IMR-90 (cell line): ENCODE measurements around the gene MRPL41. TPM values are rescaled to one million over a fixed set of nuclear protein-coding genes. Genes with fewer than 3 reads are reported as not detected.

Experiments
- ATAC-seq: fragments of 200-7000 bp; cut with Tn5 transposase; 2 replicates; pipeline ENCODE4 v1.9.1; 2020; ENCODE audit warnings: low read depth, mild to moderate bottlenecking, moderate library complexity
- BruUV-seq: library from RNA; stranded (reverse); fragments of 400-500 nt; replicated peaks from 2 replicates; lab custom pipeline; 2021; lab: Mats Ljungman, UMichigan
- CTCF ChIA-PET: fragments of 300-600 bp; formaldehyde crosslinking; extraction: SDS; loops from one replicate; lab custom pipeline; 2021; ENCODE audit warnings: antibody characterized with exemption; lab: Yijun Ruan, JAX
- POLR2A ChIA-PET: fragments of 300-600 bp; sonication (Branson Sonifier 250); formaldehyde crosslinking; loops from one replicate; lab custom pipeline; 2022; ENCODE audit warnings: antibody characterized with exemption; ENCODE audit not compliant: unreplicated experiment; lab: Charles Lee
- DNase-seq: peaks from one replicate; pipeline ENCODE4 v3.0.0; 2013
- H2AFZ ChIP-seq: replicated peaks from 2 replicates; pipeline ENCODE3; 2013; ENCODE audit warnings: low read length, mild to moderate bottlenecking; ENCODE audit not compliant: poor library complexity
- H2AK5ac ChIP-seq: 2 replicates; pipeline ENCODE4 v1.6.1; 2013; ENCODE audit warnings: low read depth, low read length, inconsistent platforms
- H2AK9ac ChIP-seq: replicated peaks from 2 replicates; pipeline ENCODE3; 2013; ENCODE audit warnings: mild to moderate bottlenecking, low read depth, low read length, moderate library complexity; ENCODE audit not compliant: poor library complexity
- H2BK120ac ChIP-seq: 2 replicates; pipeline ENCODE4 v1.6.1; 2013; ENCODE audit warnings: low read depth, low read length, inconsistent platforms
- H2BK15ac ChIP-seq: 3 replicates; pipeline ENCODE4 v1.6.1; 2013; ENCODE audit warnings: low read depth, low read length, inconsistent platforms
- H2BK20ac ChIP-seq: 2 replicates; pipeline ENCODE4 v1.6.1; 2013; ENCODE audit warnings: low read depth, mild to moderate bottlenecking, inconsistent platforms, low read length, moderate library complexity
- H2BK5ac ChIP-seq: 2 replicates; pipeline ENCODE4 v1.6.1; 2013; ENCODE audit warnings: mild to moderate bottlenecking, low read depth, low read length, inconsistent platforms; ENCODE audit not compliant: poor library complexity, severe bottlenecking
- H3K14ac ChIP-seq: replicated peaks from 2 replicates; pipeline ENCODE4 v1.6.1; 2013; ENCODE audit warnings: low read depth, low read length, inconsistent platforms
- H3K18ac ChIP-seq: 2 replicates; pipeline ENCODE4 v1.6.1; 2013; ENCODE audit warnings: low read depth, low read length, control low read depth
- H3K23ac ChIP-seq: 2 replicates; pipeline ENCODE4 v1.6.1; 2013; ENCODE audit warnings: low read depth, low read length, inconsistent platforms
- H3K27ac ChIP-seq: 2 replicates; pipeline ENCODE4 v1.5.1; 2013; ENCODE audit warnings: mild to moderate bottlenecking, control low read depth, low read length; ENCODE audit not compliant: insufficient read depth
- H3K27me3 ChIP-seq: 2 replicates; pipeline ENCODE4 v1.6.1; 2013; ENCODE audit warnings: low read length; ENCODE audit not compliant: control insufficient read depth, insufficient read depth
- H3K36me3 ChIP-seq: 2 replicates; pipeline ENCODE4 v1.6.1; 2013; ENCODE audit warnings: low read length, mixed read lengths; ENCODE audit not compliant: control insufficient read depth, insufficient read depth
- H3K4ac ChIP-seq: 2 replicates; pipeline ENCODE4 v1.6.1; 2013; ENCODE audit warnings: low read depth, low read length, inconsistent platforms
- H3K4me1 ChIP-seq: 2 replicates; pipeline ENCODE4 v1.6.1; 2013; ENCODE audit warnings: low read length, mixed read lengths; ENCODE audit not compliant: control insufficient read depth, insufficient read depth
- H3K4me2 ChIP-seq: 2 replicates; pipeline ENCODE4 v1.6.1; 2013; ENCODE audit warnings: low read depth, mild to moderate bottlenecking, control low read depth, low read length, moderate library complexity
- H3K4me3 ChIP-seq: 2 replicates; pipeline ENCODE4 v1.5.1; 2013; ENCODE audit warnings: low read depth, mild to moderate bottlenecking, control low read depth, low read length, moderate library complexity; ENCODE audit not compliant: insufficient read depth
- H3K56ac ChIP-seq: 2 replicates; pipeline ENCODE4 v1.6.1; 2013; ENCODE audit warnings: low read length, inconsistent platforms; ENCODE audit not compliant: insufficient read depth; ENCODE audit errors: extremely low read depth
- H3K79me1 ChIP-seq, 2 experiments: 2 replicates each; pipeline ENCODE4 v1.6.1; 2013; ENCODE audit warnings: low read length in 2 of 2, inconsistent platforms in 1 of 2, low read depth in 1 of 2
- H3K9ac ChIP-seq: 2 replicates; pipeline ENCODE4 v1.6.1; 2013; ENCODE audit warnings: low read depth, low read length, control low read depth
- H3K9me1 ChIP-seq: 2 replicates; pipeline ENCODE4 v1.6.1; 2013; ENCODE audit warnings: low read length, inconsistent platforms; ENCODE audit not compliant: insufficient read depth
- H3K9me3 ChIP-seq: 2 replicates; pipeline ENCODE4 v1.6.1; 2013; ENCODE audit warnings: low read length; ENCODE audit not compliant: control insufficient read depth, insufficient read depth
- H4K20me1 ChIP-seq: 2 replicates; pipeline ENCODE4 v1.6.1; 2013; ENCODE audit warnings: low read length, inconsistent platforms; ENCODE audit not compliant: insufficient read depth
- H4K5ac ChIP-seq: 2 replicates; pipeline ENCODE4 v1.6.1; 2013; ENCODE audit warnings: mild to moderate bottlenecking, low read depth, low read length, control low read depth
- H4K8ac ChIP-seq, 2 experiments: 2 replicates each; pipeline ENCODE4 v1.6.1; 2013; ENCODE audit warnings: low read depth in 2 of 2, low read length in 2 of 2, control low read depth in 1 of 2, inconsistent platforms in 1 of 2
- H4K91ac ChIP-seq: 2 replicates; pipeline ENCODE4 v1.6.1; 2013; ENCODE audit warnings: low read depth, low read length, inconsistent platforms; ENCODE audit not compliant: insufficient read depth
- CEBPB ChIP-seq: IDR thresholded peaks from 2 replicates; pipeline ENCODE4 v1.6.1; 2012; ENCODE audit warnings: low read depth, low read length, improper control_type of control experiment
- MAFK ChIP-seq: IDR thresholded peaks from 2 replicates; pipeline ENCODE4 v1.6.1; 2012; ENCODE audit warnings: low read depth, low read length, improper control_type of control experiment
- RAD21 ChIP-seq: IDR thresholded peaks from 2 replicates; pipeline ENCODE4 v1.6.1; 2012; ENCODE audit warnings: low read length, improper control_type of control experiment
- WGBS, 2 experiments: methylation state at CpG; one replicate each; pipeline versions ENCODE4 v1.1.5 to v1.1.7; 2013; ENCODE audit warnings: missing lambda C conversion rate in 2 of 2; ENCODE audit not compliant: insufficient read length in 1 of 2; ENCODE audit errors: extremely low coverage in 2 of 2; 5-methylcytosine and 5-hydroxymethylcytosine counted together
- dilution Hi-C: fragments of 300-500 bp; cut with HindIII; formaldehyde crosslinking; loops from one replicate; pipeline ENCODE4 v1.14.3; 2018; ENCODE audit warnings: low sequenced_read_pairs; ENCODE audit not compliant: unreplicated experiment
- in situ Hi-C: fragments of 300-500 bp; cut with MboI; formaldehyde crosslinking; loops from 3 replicates; pipeline ENCODE4 v1.14.3; 2019; ENCODE audit warnings: low sequenced_read_pairs, inconsistent platforms, mixed read lengths
- intact Hi-C: fragments of 100-400 bp; cut with micrococcal nuclease; formaldehyde crosslinking; loops from 2 replicates; pipeline ENCODE4 v1.10.0; 2022
- polyA plus RNA-seq, 3 experiments: library from polyadenylated mRNA; depleted of rRNA; stranded (reverse); fragments of >200 nt; gene quantifications; 2 replicates each; pipeline ENCODE4 v1.2.3, GENCODE V29; 2012; ENCODE audit warnings: low replicate concordance in 1 of 3
- total RNA-seq: library from RNA; depleted of rRNA; stranded (reverse); fragments of >200 nt; gene quantifications from 2 replicates; pipeline ENCODE4 v1.2.3, GENCODE V29; 2012
- TF ChIP-seq, protein P1 (sequence below): fragments of 150-350 bp; IDR thresholded peaks from 2 replicates; pipeline ENCODE4 v1.6.1; 2016; ENCODE audit warnings: low read depth, mild to moderate bottlenecking, low read length, moderate library complexity, borderline replicate concordance

The MRPL41 gene
- total and polyA plus RNA-seq, 2 of the 4 experiments (the other 2 are of a cell fraction): 15.6 to 38.9 TPM

DNA sequence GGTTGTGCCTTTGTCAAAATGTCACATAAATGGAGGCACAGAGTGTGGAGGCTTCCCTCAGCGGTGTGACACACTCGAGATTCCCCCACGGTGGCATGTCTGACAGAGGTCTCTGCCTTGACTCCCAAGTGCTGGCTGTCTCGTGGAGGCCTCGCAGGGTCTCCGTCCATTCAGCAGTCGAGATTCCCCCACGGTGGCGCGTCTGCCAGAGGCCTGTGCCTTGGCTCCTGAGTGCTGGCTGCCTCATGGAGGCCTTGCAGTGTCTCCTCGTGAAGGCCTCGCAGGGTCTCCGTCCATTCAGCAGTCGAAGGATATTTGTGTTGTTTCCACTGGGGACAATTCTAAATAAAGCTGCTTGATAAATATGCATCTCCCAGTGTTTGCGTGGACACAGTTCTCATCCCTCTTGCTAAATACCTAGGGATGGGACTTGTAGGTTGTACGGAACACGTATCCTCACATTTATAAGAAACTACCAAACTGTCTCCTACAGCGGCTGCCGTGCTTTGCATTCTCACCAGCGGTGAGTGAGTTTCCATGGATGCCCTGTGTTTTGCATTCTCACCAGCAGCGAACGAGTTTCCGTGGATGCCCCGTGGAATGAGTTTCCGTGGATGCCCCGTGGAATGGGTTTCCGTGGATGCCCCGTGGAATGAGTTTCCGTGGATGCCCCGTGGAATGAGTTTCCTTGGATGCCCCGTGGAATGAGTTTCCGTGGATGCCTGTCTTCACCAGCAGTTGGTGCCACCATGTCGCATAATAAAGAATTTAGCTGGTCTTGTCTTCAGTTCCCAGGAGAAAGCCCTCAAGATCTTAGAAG is 27.3 kb upstream of the MRPL41 start:
- no peak overlapping the region for H3K4me2 ChIP-seq

More for the DNA sequence above, 27.3 kb upstream of the MRPL41 start:
- no peak overlapping the region for H3K27ac ChIP-seq
- H2BK5ac ChIP-seq: no peak overlapping the region
- intact Hi-C loops: no loop called here
- in situ Hi-C loops: no loop called here
- ATAC-seq (no peak), DNase-seq (no peak)
- no peak overlapping the region for H2BK120ac ChIP-seq
- no peaks in the 10 kb centered on the region for H3K9me3 ChIP-seq
- ChIA-PET CTCF (no interaction called here), POLR2A (no interaction called here)
- no peaks in the 10 kb centered on the region for H3K36me3 ChIP-seq
- H3K9ac ChIP-seq: no peak overlapping the region
- H2AK5ac ChIP-seq: no peak overlapping the region
- BruUV-seq: no TSS peak
- H3K56ac ChIP-seq: no peak overlapping the region
- no peaks in the 10 kb centered on the region for H3K4me1 ChIP-seq
- H4K5ac ChIP-seq: no peak overlapping the region
- H4K20me1 ChIP-seq: no peaks in the 10 kb centered on the region
- WGBS, 2 experiments: 92% methylated on average over 20 of the region's 33 CpGs; no CpG with 5 or more reads in 1 of the 2 experiments
- H3K18ac ChIP-seq: no peak overlapping the region
- peaks cover 3% of the 10 kb centered on the region; the same call in 1 of the 2 replicates for H3K27me3 ChIP-seq
- H3K14ac ChIP-seq: no peak overlapping the region
- H2BK15ac ChIP-seq: no peak overlapping the region
- H3K4ac ChIP-seq: no peak overlapping the region
- no peak overlapping the region for H2BK20ac ChIP-seq
- H3K4me3 ChIP-seq: no peak overlapping the region
- H2AFZ ChIP-seq: no peak overlapping the region
- H3K79me1 ChIP-seq: no peaks in the 10 kb centered on the region
- H4K91ac ChIP-seq: no peak overlapping the region
- no peak for TF ChIP-seq CEBPB
- TF ChIP-seq RAD21: no peak
- TF ChIP-seq, protein P1, sequence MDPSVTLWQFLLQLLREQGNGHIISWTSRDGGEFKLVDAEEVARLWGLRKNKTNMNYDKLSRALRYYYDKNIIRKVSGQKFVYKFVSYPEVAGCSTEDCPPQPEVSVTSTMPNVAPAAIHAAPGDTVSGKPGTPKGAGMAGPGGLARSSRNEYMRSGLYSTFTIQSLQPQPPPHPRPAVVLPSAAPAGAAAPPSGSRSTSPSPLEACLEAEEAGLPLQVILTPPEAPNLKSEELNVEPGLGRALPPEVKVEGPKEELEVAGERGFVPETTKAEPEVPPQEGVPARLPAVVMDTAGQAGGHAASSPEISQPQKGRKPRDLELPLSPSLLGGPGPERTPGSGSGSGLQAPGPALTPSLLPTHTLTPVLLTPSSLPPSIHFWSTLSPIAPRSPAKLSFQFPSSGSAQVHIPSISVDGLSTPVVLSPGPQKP: no peak
- TF ChIP-seq MAFK: no peak
- H3K23ac ChIP-seq: no peak overlapping the region
- H4K8ac ChIP-seq: no peak overlapping the region
- no peaks in the 10 kb centered on the region for H3K9me1 ChIP-seq
- dilution Hi-C loops: no loop called here
- no peak overlapping the region for H2AK9ac ChIP-seq
